GM18870 (cell line): ENCODE results near the gene C1QL1.

Experiments used
- ATAC-seq: cut with Tn5 transposase; IDR thresholded peaks from one replicate; pipeline ENCODE4 v1.9.1; 2021; ENCODE audit warnings: moderate library complexity; ENCODE audit not compliant: unreplicated experiment

C1QL1 gene

GRCh38 chr17:44989552-44990138, 21.5 kb upstream of the C1QL1 start:
- no peak for ATAC-seq

- ATAC-seq, result no peak
Measured at GRCh38 chr17:44988044-44988942, 20.2 kb upstream of the C1QL1 start.

- no peak for ATAC-seq
Measured at GRCh38 chr17:44983563-44983962, 15.5 kb upstream of the C1QL1 start.

GRCh38 chr17:44982113-44982702, 14.1 kb upstream of the C1QL1 start:
- no peak for ATAC-seq

- ATAC-seq, result no peak
Measured at GRCh38 chr17:44981221-44981968, 13.3 kb upstream of the C1QL1 start.

GRCh38 chr17:44979426-44979995, 11.4 kb upstream of the C1QL1 start:
- no peak for ATAC-seq

- ATAC-seq, result no peak
Measured at GRCh38 chr17:44978807-44979206, 10.7 kb upstream of the C1QL1 start.

- ATAC-seq, result no peak
Measured at GRCh38 chr17:44977814-44978550, 9.9 kb upstream of the C1QL1 start.

GRCh38 chr17:44977065-44977464, 9.0 kb upstream of the C1QL1 start:
- ATAC-seq, result no peak

GRCh38 chr17:44976206-44976605, 8.1 kb upstream of the C1QL1 start:
- no peak for ATAC-seq

GRCh38 chr17:44972953-44973352, 4.8 kb upstream of the C1QL1 start:
- ATAC-seq, result no peak

- no peak for ATAC-seq
Measured at GRCh38 chr17:44971776-44972483, 3.8 kb upstream of the C1QL1 start.

- ATAC-seq, result no peak
Measured at GRCh38 chr17:44970136-44970741, 2.1 kb upstream of the C1QL1 start.

- no peak for ATAC-seq
Measured at GRCh38 chr17:44969144-44969780, 1.2 kb upstream of the C1QL1 start.

- no peak for ATAC-seq
Measured at GRCh38 chr17:44967907-44968224, 237 bp downstream of the C1QL1 start.

- no peak for ATAC-seq
Measured at GRCh38 chr17:44967026-44967906, 837 bp downstream of the C1QL1 start.

GRCh38 chr17:44966348-44967025, 1.6 kb downstream of the C1QL1 start:
- no peak for ATAC-seq
